ENCODE measurements around the gene NCS1.
A peak's percentile ranks its signal among the peaks of the same experiment; 100 is the strongest.
"Not testable (repeated sequence)": the region's sequence is repeated elsewhere in the genome, so short reads cannot be mapped to it uniquely, and the experiment has no call there.

Gene NCS1

DNA sequence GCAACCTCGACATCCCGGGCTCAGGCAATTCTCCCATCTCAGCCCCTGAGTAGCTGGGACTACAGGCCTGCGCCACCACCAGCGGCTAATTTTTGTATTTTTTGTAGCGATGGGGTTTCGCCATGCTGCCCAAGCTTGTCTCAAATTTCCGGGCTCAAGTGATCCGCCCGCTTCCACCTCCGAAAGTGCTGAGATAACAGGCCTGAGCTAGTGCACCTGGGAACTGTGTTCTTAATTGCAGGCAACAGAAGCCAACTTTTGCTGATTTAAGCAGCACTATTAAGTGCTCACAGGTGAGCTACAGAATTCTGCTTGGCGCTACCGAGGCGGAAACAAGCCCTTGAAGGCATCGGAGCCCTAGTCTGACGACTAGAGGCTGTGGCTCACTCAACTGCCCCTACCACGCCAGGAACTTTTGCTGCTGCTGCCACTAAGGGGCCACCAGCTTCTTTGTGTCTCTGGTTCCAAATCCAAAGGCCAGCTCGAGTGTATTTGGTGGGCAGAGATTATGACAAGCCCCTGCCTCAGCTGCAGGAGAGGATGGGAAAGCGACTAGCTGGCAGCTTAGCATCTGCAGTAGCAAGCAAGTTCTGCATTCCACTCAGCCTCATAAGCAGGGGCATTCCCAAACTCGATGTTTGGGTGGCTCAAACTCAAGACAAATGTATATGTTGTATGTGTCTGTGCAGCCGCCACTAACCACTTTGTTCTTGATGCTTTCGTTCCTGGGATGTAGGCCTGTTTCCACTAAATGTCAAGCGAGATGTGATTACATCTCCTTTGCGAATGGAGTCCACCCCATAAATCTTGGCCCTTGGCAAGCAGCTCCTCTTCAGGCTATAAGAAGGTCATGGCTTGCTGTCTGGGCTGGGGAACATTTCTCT lies 82.8 kb downstream of the NCS1 start:
- Histone ChIP-seq H3K4me1 (peaks cover 0 to 9% (median 0%) of the 10 kb centered on the region in 10 experiments; a peak in 2 of 20 replicates), H3K4me2 (no peak overlapping the region), H3K9ac (no peak overlapping the region), H3K27ac (no peak overlapping the region), H3K36me3 (no peaks in the 10 kb centered on the region), H4K20me1 (no peaks in the 10 kb centered on the region), H3K27me3 (no peaks in the 10 kb centered on the region), H3K9me3 (replicated peaks in 1 of 11) (peaks cover 15 to 27% (median 20%) of the 10 kb centered on the region in 11 experiments), H3K4me3 (no peak overlapping the region)
- no peak for TF ChIP-seq Cebpa-rat (IDR thresholded peaks at IDR 0.05)

DNA sequence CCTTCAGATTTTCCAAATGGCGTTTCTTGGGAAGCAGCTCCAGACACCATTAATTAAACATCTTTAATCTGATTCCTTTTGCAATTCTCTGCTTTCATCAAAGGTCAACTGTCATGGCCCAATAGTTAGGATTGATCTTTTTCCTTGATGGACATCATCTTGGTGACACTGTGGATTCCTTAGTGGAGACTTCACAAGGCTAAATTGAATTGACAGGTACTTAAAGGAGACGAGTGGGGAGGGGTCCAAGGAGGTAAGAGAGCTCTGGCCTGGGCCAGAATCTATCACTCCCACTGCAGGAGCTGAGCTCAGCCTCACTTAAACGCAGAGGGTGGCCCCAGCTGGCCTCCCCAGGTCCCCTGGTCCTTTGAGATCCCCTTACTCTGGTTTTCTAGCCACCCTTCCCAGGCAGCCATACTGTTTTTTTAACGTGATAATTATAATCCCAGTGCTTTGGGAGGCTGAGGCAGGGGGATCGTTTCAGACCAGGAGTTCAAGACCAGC lies 83.5 kb downstream of the NCS1 start:
- TF ChIP-seq Cebpa-rat (IDR thresholded peaks at IDR 0.05): no peak

DNA sequence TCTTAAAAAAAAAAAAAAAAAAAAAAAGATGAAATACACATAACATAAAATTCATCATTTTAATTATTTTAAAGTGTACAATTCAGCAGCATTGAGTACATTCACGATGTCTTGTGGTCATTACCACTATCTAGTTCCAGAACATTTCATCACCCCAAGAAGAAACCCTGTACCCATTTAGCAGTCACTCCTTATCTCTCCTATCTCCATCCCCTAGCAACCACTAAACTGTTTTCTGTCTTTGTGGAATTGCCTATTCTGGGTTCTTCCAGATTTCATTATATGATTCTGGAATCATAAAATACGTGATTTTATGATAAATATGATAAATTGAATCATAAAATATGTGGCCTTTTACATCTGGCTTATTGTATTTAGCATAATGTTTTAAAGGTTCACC lies 84.4 kb downstream of the NCS1 start:
- no peak for TF ChIP-seq Cebpa-rat (IDR thresholded peaks at IDR 0.05)
- Histone ChIP-seq H3K9me3 (replicated peaks in 1 of 11) (peaks cover 12 to 24% (median 19%) of the 10 kb centered on the region in 11 experiments), H3K9ac (no peak overlapping the region), H3K36me3 (no peaks in the 10 kb centered on the region), H3K4me1 (peaks cover 0 to 9% (median 0%) of the 10 kb centered on the region in 10 experiments; a peak in 2 of 20 replicates), H3K4me3 (no peak overlapping the region), H3K4me2 (no peak overlapping the region), H4K20me1 (no peaks in the 10 kb centered on the region), H3K27ac (no peak overlapping the region), H3K27me3 (0 out of 22 replicates have a peak, but pooled peaks cover 0 to under 1% (median 0%) of the 10 kb centered on the region in 11 experiments)

More for the DNA sequence above, 83.5 kb downstream of the NCS1 start:
- H3K9ac ChIP-seq: no peak overlapping the region
- H3K4me1 ChIP-seq: peaks cover 0 to 9% (median 0%) of the 10 kb centered on the region in 10 experiments; a peak in 2 of 20 replicates
- H3K27ac ChIP-seq: no peak overlapping the region
- H3K27me3 ChIP-seq: no peaks in the 10 kb centered on the region
- H3K9me3 ChIP-seq (replicated peaks in 1 of 11): peaks cover 15 to 27% (median 20%) of the 10 kb centered on the region in 11 experiments
- no peak overlapping the region for H3K4me3 ChIP-seq
- no peak overlapping the region for H3K4me2 ChIP-seq
- H3K36me3 ChIP-seq: no peaks in the 10 kb centered on the region
- no peaks in the 10 kb centered on the region for H4K20me1 ChIP-seq

DNA sequence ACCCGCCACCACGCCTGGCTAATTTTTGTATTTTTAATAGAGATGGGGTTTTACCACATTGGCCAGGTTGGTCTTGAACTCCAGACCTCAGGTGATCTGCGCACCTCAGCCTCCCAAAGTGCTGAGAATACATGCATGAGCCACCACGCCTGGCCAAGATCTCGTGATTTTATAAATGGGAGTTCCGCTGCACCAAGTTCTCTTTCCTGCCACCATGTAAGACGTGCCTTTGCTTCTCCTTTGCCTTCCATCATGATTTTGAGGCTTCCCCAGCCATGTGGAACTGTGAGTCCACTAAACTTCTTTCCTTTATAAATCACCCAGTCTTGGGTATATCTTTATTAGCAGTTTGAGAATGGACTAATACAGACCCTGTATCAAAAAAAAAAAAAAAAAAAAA lies 85.9 kb downstream of the NCS1 start:
- H3K4me3 ChIP-seq, H3K27ac ChIP-seq, H3K9ac ChIP-seq, H3K36me3 ChIP-seq, H4K20me1 ChIP-seq, H3K4me1 ChIP-seq, H3K4me2 ChIP-seq: not testable (repeated sequence)
- Histone ChIP-seq H3K9me3 (replicated peaks in 1 of 11) (peaks cover 12 to 24% (median 19%) of the 10 kb centered on the region in 11 experiments), H3K27me3 (peaks cover 3 to 11% (median 7%) of the 10 kb centered on the region in 11 experiments; a peak in 20 of 22 replicates)

DNA sequence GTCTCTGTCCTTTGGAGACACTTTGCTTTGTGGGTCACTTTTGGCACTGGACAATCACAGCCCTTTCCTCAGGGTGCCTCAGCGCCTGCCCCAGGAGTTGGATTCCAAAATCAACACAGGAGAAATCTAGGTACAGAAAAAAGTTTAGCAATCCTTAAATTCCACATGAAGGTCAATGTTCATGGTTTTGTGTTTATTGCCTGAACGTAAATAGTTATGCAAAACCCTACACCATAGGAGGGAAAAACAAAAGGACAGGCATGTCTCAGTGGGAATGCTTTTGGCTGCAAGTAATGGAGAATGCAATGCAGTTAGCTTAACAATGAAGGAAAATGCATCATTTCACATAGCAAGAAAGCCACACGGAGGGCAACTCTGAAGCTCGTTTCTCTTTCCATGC lies 86.8 kb downstream of the NCS1 start:
- Histone ChIP-seq H3K27me3 (peaks cover 12 to 20% (median 16%) of the 10 kb centered on the region in 11 experiments), H4K20me1 (peaks cover 0 to 11% (median 0%) of the 10 kb centered on the region in 11 experiments; a peak in 4 of 22 replicates), H3K4me1 (peaks cover 0 to 15% (median 9%) of the 10 kb centered on the region in 10 experiments; a peak in 8 of 20 replicates), H3K36me3 (no peaks in the 10 kb centered on the region), H3K4me3 (no peak overlapping the region), H3K4me2 (no peak overlapping the region), H3K9ac (no peak overlapping the region), H3K9me3 (replicated peaks in 1 of 11) (peaks cover 12 to 24% (median 19%) of the 10 kb centered on the region in 11 experiments), H3K27ac (no peak overlapping the region)
- no peak for TF ChIP-seq Cebpa-rat (IDR thresholded peaks at IDR 0.05)

DNA sequence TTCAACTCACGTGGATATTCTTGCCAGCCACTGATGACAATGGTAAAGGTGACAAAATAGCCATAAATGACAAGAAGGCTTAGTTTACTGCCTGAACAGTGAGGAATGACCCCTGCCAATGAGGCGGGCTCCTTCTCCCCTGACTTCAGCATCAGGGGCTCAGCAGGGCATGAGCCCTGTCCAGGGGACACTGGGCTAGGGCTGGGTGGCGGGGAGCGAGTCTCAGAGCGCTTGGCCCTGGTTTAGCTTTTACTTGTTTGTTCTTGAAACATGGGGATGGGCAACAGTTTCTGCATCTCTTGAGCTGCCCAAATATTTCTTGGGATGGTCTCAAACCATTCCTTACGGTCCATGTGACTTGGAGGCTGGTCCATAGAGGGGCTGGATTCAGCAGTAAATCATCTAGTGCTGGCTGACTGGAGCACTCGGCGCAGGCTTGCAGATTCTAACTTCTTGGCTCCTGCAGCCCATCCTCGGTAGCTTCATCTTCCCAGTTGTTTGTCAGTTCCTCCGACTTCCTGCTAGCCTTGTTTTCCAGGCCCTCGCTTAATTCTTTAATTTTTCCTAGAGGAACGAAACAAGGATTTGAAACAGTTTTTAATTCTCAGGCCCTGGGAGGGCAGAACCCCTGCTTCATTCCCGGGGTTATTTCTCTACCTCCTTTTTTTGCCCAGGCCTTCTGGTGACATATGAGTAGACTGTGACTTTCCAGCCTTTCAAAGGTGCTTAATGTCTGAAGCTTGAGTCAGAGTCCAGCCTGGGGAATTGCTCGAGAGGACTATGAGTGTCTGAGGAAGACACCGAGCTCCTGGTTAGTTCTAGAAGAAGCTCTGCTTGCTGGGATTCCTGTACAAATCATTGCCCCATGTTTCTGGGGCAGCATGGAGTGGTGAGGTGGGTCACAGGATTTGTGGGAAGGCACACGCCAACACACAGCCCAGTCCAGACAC lies 88.9 kb downstream of the NCS1 start:
- peaks cover 0 to 17% (median 6%) of the 10 kb centered on the region in 10 experiments; a peak in 8 of 20 replicates for H3K4me1 ChIP-seq
- no peak for TF ChIP-seq Cebpa-rat (IDR thresholded peaks at IDR 0.05)
- H4K20me1 ChIP-seq: peaks cover 0 to 11% (median 0%) of the 10 kb centered on the region in 11 experiments; a peak in 6 of 22 replicates
- H3K9ac ChIP-seq: no peak overlapping the region
- H3K27ac ChIP-seq: no peak overlapping the region
- H3K36me3 ChIP-seq: no peaks in the 10 kb centered on the region
- peaks cover 12 to 24% (median 19%) of the 10 kb centered on the region in 11 experiments for H3K9me3 ChIP-seq (replicated peaks in 1 of 11)
- no peak overlapping the region for H3K4me2 ChIP-seq
- H3K27me3 ChIP-seq: peaks cover 33 to 41% (median 37%) of the 10 kb centered on the region in 11 experiments
- H3K4me3 ChIP-seq: no peak overlapping the region

DNA sequence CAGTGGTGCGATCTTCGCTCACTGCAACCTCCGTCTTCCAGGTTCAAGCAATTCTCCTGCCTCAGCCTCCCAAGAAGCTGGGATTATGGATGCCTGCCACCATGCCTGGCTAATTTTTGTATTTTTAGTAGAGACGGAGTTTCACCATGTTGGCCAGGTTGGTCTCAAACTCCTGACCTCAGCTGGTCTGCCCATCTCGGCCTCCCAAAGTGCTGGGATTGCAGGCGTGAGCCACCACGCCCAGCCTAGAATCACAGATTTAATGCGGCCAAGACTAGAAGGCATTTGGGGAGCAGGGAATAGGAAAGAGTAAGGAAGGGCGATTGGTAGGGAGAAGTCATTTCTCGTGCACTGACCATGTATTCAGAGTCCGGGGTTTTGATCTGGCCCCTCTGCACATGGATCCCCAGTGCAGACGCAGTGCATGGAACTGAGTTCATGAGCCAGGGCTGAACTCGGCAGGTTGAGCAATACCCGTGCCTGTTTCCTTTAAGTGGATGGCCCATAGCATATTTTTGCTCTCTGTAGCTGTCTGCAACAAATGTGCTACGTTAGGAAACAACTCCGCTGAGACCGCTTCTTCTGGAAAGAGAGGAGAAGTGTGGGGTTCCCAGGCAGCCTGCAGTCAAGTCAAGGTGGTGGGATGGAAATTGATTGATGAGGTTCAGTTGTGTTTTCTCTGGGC lies 90.0 kb downstream of the NCS1 start:
- no peak overlapping the region for H3K4me3 ChIP-seq
- peaks cover 12 to 22% (median 18%) of the 10 kb centered on the region in 11 experiments for H3K9me3 ChIP-seq (replicated peaks in 1 of 11)
- no peak overlapping the region for H3K9ac ChIP-seq
- no peak overlapping the region for H3K27ac ChIP-seq
- peaks cover 44 to 52% (median 48%) of the 10 kb centered on the region in 11 experiments for H3K27me3 ChIP-seq
- 0 out of 22 replicates have a peak overlapping the region, but pooled peaks of 1 of the 11 experiments have one; percentile 33 for H3K4me2 ChIP-seq
- no peak for TF ChIP-seq Cebpa-rat (IDR thresholded peaks at IDR 0.05)
- no peaks in the 10 kb centered on the region for H3K36me3 ChIP-seq
- peaks cover 0 to 17% (median 6%) of the 10 kb centered on the region in 10 experiments; a peak in 8 of 20 replicates for H3K4me1 ChIP-seq
- H4K20me1 ChIP-seq: peaks cover 0 to 11% (median 0%) of the 10 kb centered on the region in 11 experiments; a peak in 7 of 22 replicates

DNA sequence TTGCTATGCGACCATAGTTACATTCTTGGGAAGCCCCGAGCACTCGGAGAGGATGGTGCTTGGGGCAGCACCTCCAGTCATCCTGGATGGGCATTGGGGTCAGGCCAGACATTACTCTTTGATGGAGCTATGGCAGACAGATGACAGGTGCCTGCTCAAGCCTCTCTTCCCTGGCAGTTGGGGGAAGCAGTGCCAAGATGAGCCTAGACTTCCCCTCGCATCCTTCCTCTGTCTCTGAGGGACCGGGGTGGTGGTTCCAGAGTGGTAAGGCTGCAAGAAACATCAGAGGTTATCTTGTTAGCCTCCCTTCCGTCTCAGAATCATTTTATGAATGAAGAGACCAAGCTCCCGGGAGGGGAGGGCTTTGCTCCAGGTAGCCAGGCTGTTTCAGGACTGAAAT lies 90.6 kb downstream of the NCS1 start:
- no peak overlapping the region for H3K27ac ChIP-seq
- H3K4me1 ChIP-seq: peaks cover 0 to 17% (median 8%) of the 10 kb centered on the region in 10 experiments; a peak in 10 of 20 replicates
- H3K9me3 ChIP-seq (replicated peaks in 1 of 11): peaks cover 8 to 17% (median 12%) of the 10 kb centered on the region in 11 experiments
- no peak overlapping the region for H3K9ac ChIP-seq
- no peaks in the 10 kb centered on the region for H3K36me3 ChIP-seq
- TF ChIP-seq Cebpa-rat (IDR thresholded peaks at IDR 0.05): no peak
- H3K4me2 ChIP-seq: peak overlapping the region in 4 of 11 experiments; percentile 2 to 33 (median 5); a peak in 4 of 22 replicates
- H3K4me3 ChIP-seq: no peak overlapping the region
- H4K20me1 ChIP-seq: peaks cover 0 to 11% (median 0%) of the 10 kb centered on the region in 11 experiments; a peak in 8 of 22 replicates
- H3K27me3 ChIP-seq: peaks cover 49 to 58% (median 53%) of the 10 kb centered on the region in 11 experiments
